ENCODE data around the gene VSTM2B. TPM values are rescaled to one million over a fixed set of nuclear protein-coding genes. Genes with fewer than 3 reads are reported as not detected.

The VSTM2B gene
- total and polyA plus RNA-seq, 2 of the 13 experiments (the other 11 are each of a cell fraction or from before 2014, with no cell fraction given), result not detected

DNA sequence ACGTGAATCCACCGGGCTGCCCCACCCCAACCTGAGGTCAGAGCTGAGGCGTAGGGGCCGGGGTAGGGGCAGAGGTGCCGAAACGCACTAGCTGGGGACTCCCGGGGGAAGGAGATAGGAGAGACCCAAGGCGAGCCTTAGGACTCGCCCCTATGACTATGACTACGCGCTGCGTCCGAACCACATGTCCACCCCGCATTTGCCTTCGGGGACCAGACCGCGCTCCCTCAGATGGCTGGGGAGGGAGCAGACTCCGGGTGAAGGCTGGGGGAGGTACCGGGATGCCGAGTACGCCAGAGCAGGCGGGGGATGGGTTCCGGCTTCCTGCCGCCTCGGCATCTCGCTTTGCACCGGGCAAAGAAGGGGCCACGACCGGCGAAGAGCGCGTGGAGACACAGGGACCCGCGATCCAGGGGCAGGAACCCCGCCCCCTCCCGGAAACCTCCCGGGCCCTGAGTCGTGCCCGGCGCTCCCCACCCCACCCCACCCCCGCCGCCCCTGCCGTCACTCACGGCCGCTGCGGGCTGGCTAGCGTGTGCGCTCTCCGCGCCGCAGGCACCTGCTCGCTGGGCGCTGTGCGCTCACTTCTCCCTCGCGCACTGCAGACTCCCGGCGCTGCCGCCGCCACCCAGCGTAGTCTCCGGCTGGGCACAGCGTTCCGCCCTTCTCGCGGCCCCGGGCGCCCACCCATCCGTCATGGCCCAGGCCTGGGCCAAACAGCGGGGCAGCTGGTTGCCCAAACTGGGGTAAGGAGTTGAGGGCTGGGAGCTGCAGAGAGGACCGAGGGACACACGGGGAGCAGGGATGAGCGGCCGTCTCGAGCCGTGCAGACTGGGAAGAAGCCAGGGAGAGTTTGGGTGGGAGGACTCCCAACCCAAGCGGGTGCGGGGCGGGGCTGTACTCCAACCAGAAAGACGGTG is 622 bp upstream of the VSTM2B start:
- Histone ChIP-seq H3K79me2 (ENCODE audit: insufficient read depth, low read length) (no peaks in the 10 kb centered on the region), H3K4me2 (ENCODE audit: low read depth, low read length) (no peak overlapping the region), H3K36me3 (replicated peaks in 1 of 2; ENCODE audit: control insufficient read depth in 1 of 2, insufficient read depth in 2 of 2, low read length in 2 of 2) (no peaks in the 10 kb centered on the region), H4K20me1 (ENCODE audit: insufficient read depth, low read length) (no peaks in the 10 kb centered on the region), H3K9ac (ENCODE audit: insufficient read depth, low read depth, low read length) (no peak overlapping the region), H3K27me3 (ENCODE audit: control insufficient read depth in 1 of 2, insufficient read depth in 2 of 2, low read length in 2 of 2) (peaks cover 4 to 29% of the 10 kb centered on the region in 2 experiments; a peak in 4 of 5 replicates), H3K4me3 (replicated peaks in 1 of 3; ENCODE audit: insufficient read depth in 1 of 3, low read depth in 2 of 3, low read length in 3 of 3) (no peak overlapping the region), H3K27ac (ENCODE audit: extremely low read length, insufficient read depth, low read length) (no peak overlapping the region), H3K4me1 (ENCODE audit: insufficient read depth, low read length) (peaks cover 10% of the 10 kb centered on the region), H2AFZ (ENCODE audit: low read length) (no peak overlapping the region), H3K9me3 (ENCODE audit: low read length) (no peaks in the 10 kb centered on the region)
- TF ChIP-seq SRY (CRISPR knock-in tag; IDR thresholded peaks at IDR 0.05) (no peak), JUNB (CRISPR knock-in tag; IDR thresholded peaks at IDR 0.05; ENCODE audit: borderline replicate concordance) (no peak), TBP (CRISPR knock-in tag; IDR thresholded peaks at IDR 0.05) (no peak), TCF7L2 (IDR thresholded peaks at IDR 0.05; ENCODE audit: low read depth, low read length) (no peak), PAF1 (CRISPR knock-in tag; IDR thresholded peaks at IDR 0.05) (no peak), ZNF3 (CRISPR knock-in tag; IDR thresholded peaks at IDR 0.05) (no peak), ZNF605 (CRISPR knock-in tag; IDR thresholded peaks at IDR 0.05) (no peak)
- TF ChIP-seq, protein P1, sequence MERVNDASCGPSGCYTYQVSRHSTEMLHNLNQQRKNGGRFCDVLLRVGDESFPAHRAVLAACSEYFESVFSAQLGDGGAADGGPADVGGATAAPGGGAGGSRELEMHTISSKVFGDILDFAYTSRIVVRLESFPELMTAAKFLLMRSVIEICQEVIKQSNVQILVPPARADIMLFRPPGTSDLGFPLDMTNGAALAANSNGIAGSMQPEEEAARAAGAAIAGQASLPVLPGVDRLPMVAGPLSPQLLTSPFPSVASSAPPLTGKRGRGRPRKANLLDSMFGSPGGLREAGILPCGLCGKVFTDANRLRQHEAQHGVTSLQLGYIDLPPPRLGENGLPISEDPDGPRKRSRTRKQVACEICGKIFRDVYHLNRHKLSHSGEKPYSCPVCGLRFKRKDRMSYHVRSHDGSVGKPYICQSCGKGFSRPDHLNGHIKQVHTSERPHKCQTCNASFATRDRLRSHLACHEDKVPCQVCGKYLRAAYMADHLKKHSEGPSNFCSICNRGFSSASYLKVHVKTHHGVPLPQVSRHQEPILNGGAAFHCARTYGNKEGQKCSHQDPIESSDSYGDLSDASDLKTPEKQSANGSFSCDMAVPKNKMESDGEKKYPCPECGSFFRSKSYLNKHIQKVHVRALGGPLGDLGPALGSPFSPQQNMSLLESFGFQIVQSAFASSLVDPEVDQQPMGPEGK (CRISPR knock-in tag; IDR thresholded peaks at IDR 0.05), result no peak
- TF ChIP-seq, protein P2, sequence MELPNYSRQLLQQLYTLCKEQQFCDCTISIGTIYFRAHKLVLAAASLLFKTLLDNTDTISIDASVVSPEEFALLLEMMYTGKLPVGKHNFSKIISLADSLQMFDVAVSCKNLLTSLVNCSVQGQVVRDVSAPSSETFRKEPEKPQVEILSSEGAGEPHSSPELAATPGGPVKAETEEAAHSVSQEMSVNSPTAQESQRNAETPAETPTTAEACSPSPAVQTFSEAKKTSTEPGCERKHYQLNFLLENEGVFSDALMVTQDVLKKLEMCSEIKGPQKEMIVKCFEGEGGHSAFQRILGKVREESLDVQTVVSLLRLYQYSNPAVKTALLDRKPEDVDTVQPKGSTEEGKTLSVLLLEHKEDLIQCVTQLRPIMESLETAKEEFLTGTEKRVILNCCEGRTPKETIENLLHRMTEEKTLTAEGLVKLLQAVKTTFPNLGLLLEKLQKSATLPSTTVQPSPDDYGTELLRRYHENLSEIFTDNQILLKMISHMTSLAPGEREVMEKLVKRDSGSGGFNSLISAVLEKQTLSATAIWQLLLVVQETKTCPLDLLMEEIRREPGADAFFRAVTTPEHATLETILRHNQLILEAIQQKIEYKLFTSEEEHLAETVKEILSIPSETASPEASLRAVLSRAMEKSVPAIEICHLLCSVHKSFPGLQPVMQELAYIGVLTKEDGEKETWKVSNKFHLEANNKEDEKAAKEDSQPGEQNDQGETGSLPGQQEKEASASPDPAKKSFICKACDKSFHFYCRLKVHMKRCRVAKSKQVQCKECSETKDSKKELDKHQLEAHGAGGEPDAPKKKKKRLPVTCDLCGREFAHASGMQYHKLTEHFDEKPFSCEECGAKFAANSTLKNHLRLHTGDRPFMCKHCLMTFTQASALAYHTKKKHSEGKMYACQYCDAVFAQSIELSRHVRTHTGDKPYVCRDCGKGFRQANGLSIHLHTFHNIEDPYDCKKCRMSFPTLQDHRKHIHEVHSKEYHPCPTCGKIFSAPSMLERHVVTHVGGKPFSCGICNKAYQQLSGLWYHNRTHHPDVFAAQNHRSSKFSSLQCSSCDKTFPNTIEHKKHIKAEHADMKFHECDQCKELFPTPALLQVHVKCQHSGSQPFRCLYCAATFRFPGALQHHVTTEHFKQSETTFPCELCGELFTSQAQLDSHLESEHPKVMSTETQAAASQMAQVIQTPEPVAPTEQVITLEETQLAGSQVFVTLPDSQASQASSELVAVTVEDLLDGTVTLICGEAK (IDR thresholded peaks at IDR 0.05), result no peak
- TF ChIP-seq, protein P2 (CRISPR knock-in tag; IDR thresholded peaks at IDR 0.05), result no peak
- 70% methylated on average over 9 of the region's 80 CpGs for WGBS (ENCODE audit: low lambda C conversion rate)
- no peak for ATAC-seq
- BruUV-seq (replicated peaks), result no TSS peak
- ChIA-PET CTCF (ENCODE audit: low intra/inter-chr PET ratio, low total read pairs) (no interaction called here), POLR2A (no interaction called here)
- in situ Hi-C loops (cut with HindIII; ENCODE audit: extremely low pct_ligation_motif_present, low pct_unique_long_range_greater_than_20kb) (no loop called here), intact Hi-C loops (cut with micrococcal nuclease; ENCODE audit: unreplicated experiment) (loop anchor here (5.0 kb wide), 1 partner anchor 58 kb away; no protein-coding TSS in a partner anchor)
- FAIRE-seq, result no peak
- no peak for DNase-seq (ENCODE audit: low spot score)
